ENCODE data around the gene EXOC6.

DNA sequence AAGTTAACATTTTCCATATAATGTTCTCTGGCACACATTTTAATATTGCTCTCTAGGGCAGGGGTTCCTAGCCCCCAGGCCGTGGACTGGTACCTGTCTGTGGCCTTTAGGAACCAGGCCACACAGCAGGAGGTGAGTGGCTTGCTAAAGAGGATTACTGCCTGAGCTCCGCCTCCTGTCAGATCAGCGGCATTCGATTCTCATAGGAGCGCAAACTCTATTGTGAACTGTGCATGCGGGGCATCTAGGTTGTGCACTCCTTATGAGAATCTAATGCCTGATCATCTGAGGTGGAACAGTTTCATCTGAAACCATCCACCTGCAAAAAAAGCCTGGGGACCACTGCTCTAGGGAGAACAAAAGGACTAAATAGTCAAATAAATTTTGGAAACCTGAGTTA lies 65.7 kb downstream of the EXOC6 start:
- no peak for TF ChIP-seq ZNF521 (tag by site-specific recombination; IDR thresholded peaks at IDR 0.05)
- TF ChIP-seq SALL2 (tag by site-specific recombination; IDR thresholded peaks at IDR 0.05; ENCODE audit: borderline replicate concordance): no peak
- no peak for TF ChIP-seq ZNF791 (tag by site-specific recombination; IDR thresholded peaks at IDR 0.05)
- no peak for TF ChIP-seq ZNF596 (tag by site-specific recombination; IDR thresholded peaks at IDR 0.05)
- TF ChIP-seq SETDB1 (IDR thresholded peaks at IDR 0.05; ENCODE audit: insufficient read length, low read length): no peak
- TF ChIP-seq ZNF133 (tag by site-specific recombination; IDR thresholded peaks at IDR 0.05): no peak
- no peak for TF ChIP-seq KLF16 (tag by site-specific recombination; IDR thresholded peaks at IDR 0.05)
- no peak for TF ChIP-seq MEIS1 (CRISPR knock-in tag; IDR thresholded peaks at IDR 0.05; ENCODE audit: borderline replicate concordance)
- TF ChIP-seq, protein P1, sequence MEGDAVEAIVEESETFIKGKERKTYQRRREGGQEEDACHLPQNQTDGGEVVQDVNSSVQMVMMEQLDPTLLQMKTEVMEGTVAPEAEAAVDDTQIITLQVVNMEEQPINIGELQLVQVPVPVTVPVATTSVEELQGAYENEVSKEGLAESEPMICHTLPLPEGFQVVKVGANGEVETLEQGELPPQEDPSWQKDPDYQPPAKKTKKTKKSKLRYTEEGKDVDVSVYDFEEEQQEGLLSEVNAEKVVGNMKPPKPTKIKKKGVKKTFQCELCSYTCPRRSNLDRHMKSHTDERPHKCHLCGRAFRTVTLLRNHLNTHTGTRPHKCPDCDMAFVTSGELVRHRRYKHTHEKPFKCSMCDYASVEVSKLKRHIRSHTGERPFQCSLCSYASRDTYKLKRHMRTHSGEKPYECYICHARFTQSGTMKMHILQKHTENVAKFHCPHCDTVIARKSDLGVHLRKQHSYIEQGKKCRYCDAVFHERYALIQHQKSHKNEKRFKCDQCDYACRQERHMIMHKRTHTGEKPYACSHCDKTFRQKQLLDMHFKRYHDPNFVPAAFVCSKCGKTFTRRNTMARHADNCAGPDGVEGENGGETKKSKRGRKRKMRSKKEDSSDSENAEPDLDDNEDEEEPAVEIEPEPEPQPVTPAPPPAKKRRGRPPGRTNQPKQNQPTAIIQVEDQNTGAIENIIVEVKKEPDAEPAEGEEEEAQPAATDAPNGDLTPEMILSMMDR (tag by site-specific recombination; IDR thresholded peaks at IDR 0.05): no peak
- TF ChIP-seq ZBTB20 (tag by site-specific recombination; IDR thresholded peaks at IDR 0.05): no peak
- no peak for TF ChIP-seq GLI4 (tag by site-specific recombination; IDR thresholded peaks at IDR 0.05)

All from HEK293 (cell line).